ENCODE data around the gene APEH.

- no peak for TF ChIP-seq EZH2phosphoT487 (conservative IDR thresholded peaks at IDR 0.05; ENCODE audit: low read length)
- no peak for TF ChIP-seq CTCF (IDR thresholded peaks at IDR 0.05; ENCODE audit: insufficient read depth, low read length, poor library complexity, severe bottlenecking)
Measured at GRCh38 chr3:49702672-49703071, 28.5 kb downstream of the APEH start.
